ENCODE data around the gene HEPACAM.

HEPACAM gene

DNA sequence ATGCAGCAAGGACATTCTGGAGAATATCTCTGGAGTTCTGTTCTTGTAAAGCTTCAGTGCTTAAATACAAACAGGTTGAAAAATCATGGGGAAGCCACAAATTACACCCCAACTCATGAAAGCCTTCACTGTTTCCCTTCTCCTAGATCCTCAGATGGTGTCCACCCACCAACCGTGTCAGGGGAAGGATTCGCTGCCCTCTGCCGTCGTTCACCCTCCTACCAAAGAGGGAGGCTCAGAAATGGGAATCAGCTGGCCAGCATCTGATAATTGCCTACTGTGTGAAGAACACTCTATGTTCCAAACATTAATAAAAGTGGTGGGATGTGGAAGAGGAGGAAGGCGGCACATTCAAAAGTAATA, 7.4 kb upstream of the HEPACAM start:
- Histone ChIP-seq H3K9me3 (ENCODE audit: control insufficient read depth in 2 of 2, low read length in 2 of 2) (no peaks in the 10 kb centered on the region), H3K4me1 (ENCODE audit: control insufficient read depth in 2 of 2, insufficient read depth in 2 of 2, low read length in 2 of 2) (no peaks in the 10 kb centered on the region), H3K27me3 (ENCODE audit: control insufficient read depth in 2 of 2, insufficient read depth in 2 of 2, low read length in 2 of 2) (no peaks in the 10 kb centered on the region), H3K36me3 (ENCODE audit: control insufficient read depth in 2 of 2, insufficient read depth in 2 of 2, low read length in 2 of 2) (no peaks in the 10 kb centered on the region), H3K4me3 (ENCODE audit: low read length in 2 of 2) (no peak overlapping the region), H3K9ac (ENCODE audit: low read depth in 1 of 2, low read length in 2 of 2) (no peak overlapping the region), H3K27ac (ENCODE audit: low read depth in 2 of 2, low read length in 2 of 2) (no peak overlapping the region)

DNA sequence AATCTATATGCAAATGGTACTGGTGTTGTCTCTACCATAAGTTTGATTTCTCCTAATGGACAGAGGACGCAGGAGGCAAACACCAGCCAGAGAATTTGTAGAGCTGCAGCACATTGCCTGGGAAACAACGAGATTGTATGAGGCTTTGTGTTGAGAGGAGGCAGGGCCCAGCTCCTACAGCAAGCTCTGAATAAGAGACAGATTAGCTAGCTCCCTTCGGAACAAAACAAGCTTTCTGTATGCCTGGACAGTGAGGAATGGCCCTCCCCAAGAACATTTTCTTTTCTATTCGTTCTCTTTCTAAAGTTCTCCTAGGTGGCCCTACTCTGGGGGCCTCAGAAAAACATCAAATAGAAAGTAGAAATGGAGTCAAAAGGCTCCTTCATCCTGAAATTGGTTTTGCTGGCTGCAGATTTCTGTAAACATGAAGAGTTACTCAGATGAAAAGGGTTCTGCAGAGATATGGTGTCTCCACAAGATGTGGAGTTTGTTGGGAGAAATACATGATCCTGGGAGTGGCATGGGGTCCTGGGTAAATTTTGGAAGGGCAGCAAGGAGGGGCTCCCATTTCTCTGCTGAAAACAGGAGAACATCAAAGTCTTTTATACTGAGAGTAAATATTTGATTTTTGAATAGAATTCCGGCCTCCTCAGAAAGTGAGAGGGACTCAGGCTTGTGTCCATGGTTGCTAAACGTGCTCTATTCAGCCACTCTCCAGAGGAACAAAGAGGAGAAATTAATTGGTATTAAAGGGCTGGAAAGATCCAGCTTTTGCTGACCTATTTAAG, 6.8 kb upstream of the HEPACAM start:
- Histone ChIP-seq H3K4me3 (ENCODE audit: low read length in 2 of 2) (no peak overlapping the region), H3K36me3 (ENCODE audit: control insufficient read depth in 2 of 2, insufficient read depth in 2 of 2, low read length in 2 of 2) (no peaks in the 10 kb centered on the region), H3K9me3 (ENCODE audit: control insufficient read depth in 2 of 2, low read length in 2 of 2) (no peaks in the 10 kb centered on the region), H3K4me1 (ENCODE audit: control insufficient read depth in 2 of 2, insufficient read depth in 2 of 2, low read length in 2 of 2) (no peaks in the 10 kb centered on the region), H3K27me3 (ENCODE audit: control insufficient read depth in 2 of 2, insufficient read depth in 2 of 2, low read length in 2 of 2) (no peaks in the 10 kb centered on the region), H3K27ac (ENCODE audit: low read depth in 2 of 2, low read length in 2 of 2) (no peak overlapping the region), H3K9ac (ENCODE audit: low read depth in 1 of 2, low read length in 2 of 2) (no peak overlapping the region)

DNA sequence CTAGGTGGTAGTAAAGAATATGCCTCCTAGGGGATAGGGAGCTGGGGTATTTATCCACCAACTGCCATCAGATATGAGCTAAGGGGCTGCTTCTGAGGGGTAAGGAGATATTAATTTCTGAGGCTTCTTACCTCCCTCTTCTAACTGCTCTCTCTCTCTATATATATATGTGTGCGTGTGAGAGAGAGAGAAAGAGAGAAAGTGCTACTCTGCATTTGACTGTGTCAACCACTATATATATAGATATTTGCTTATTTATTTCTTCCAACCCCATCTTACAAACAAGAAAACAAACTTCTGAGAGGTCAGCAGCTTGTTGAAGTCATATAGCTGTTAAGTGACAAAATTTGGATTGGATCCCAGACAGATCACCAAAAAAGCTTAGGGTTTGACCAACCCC, 5.9 kb upstream of the HEPACAM start:
- no peaks in the 10 kb centered on the region for H3K9me3 ChIP-seq (ENCODE audit: control insufficient read depth in 2 of 2, low read length in 2 of 2)
- no peak overlapping the region for H3K9ac ChIP-seq (ENCODE audit: low read depth in 1 of 2, low read length in 2 of 2)
- H3K27ac ChIP-seq (ENCODE audit: low read depth in 2 of 2, low read length in 2 of 2): no peak overlapping the region
- no peaks in the 10 kb centered on the region for H3K27me3 ChIP-seq (ENCODE audit: control insufficient read depth in 2 of 2, insufficient read depth in 2 of 2, low read length in 2 of 2)
- no peak overlapping the region for H3K4me3 ChIP-seq (ENCODE audit: low read length in 2 of 2)
- H3K36me3 ChIP-seq (ENCODE audit: control insufficient read depth in 2 of 2, insufficient read depth in 2 of 2, low read length in 2 of 2): no peaks in the 10 kb centered on the region
- no peaks in the 10 kb centered on the region for H3K4me1 ChIP-seq (ENCODE audit: control insufficient read depth in 2 of 2, insufficient read depth in 2 of 2, low read length in 2 of 2)

DNA sequence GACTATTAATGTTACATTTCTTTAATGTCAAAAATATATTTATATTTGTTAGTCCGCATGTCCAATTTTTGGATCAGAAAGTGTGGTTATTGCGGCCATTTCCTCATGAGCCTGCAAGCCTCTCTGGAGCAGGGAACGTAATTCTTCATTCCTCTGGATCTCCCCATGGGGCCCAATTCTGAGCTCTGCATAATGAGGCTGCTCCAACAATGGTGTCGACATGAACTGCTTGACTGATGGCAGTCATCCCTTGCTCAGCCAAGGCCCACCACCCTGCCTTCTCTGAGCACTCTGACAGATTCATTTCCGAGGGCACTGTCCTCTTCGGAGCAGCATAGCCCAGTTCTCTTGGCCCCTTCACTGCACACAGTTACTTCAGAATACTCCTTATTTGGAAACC, 3.1 kb upstream of the HEPACAM start:
- no peaks in the 10 kb centered on the region for H3K36me3 ChIP-seq (ENCODE audit: control insufficient read depth in 2 of 2, insufficient read depth in 2 of 2, low read length in 2 of 2)
- peaks cover 4 to 12% of the 10 kb centered on the region in 2 donors for H3K27me3 ChIP-seq (ENCODE audit: control insufficient read depth in 2 of 2, insufficient read depth in 2 of 2, low read length in 2 of 2)
- no peaks in the 10 kb centered on the region for H3K9me3 ChIP-seq (ENCODE audit: control insufficient read depth in 2 of 2, low read length in 2 of 2)
- H3K9ac ChIP-seq (ENCODE audit: low read depth in 1 of 2, low read length in 2 of 2): no peak overlapping the region
- H3K27ac ChIP-seq (ENCODE audit: low read depth in 2 of 2, low read length in 2 of 2): no peak overlapping the region
- no peak overlapping the region for H3K4me3 ChIP-seq (ENCODE audit: low read length in 2 of 2)
- H3K4me1 ChIP-seq (ENCODE audit: control insufficient read depth in 2 of 2, insufficient read depth in 2 of 2, low read length in 2 of 2): no peaks in the 10 kb centered on the region

DNA sequence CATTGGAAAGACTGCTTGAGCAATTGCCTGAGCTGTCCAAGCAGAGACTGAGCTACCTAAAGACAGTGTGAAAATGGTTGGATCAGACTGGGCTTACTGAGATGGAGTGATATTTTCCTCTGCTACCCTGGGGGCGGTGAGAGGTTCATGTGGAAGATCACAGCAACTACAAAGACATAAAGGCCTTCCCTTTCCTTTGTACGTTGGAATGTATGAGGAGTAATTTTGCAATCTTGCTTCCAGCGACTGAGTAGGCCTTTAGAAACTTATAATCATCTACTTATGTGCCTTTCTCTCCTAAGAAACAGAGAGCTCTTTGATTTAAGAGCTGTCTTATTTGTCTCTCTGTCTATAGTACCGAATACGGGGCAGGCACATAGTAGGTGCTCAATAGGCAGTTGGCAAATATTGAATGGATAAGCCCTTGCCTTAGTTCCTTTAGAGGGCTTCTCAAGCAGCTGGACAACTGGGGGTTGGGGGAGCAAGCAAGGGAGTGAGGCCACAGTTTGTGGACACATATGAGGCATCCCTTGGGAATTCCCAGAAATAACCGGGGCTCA, 2.4 kb upstream of the HEPACAM start:
- Histone ChIP-seq H3K27me3 (ENCODE audit: control insufficient read depth in 2 of 2, insufficient read depth in 2 of 2, low read length in 2 of 2) (peaks cover 4 to 12% of the 10 kb centered on the region in 2 donors), H3K27ac (ENCODE audit: low read depth in 2 of 2, low read length in 2 of 2) (no peak overlapping the region), H3K36me3 (ENCODE audit: control insufficient read depth in 2 of 2, insufficient read depth in 2 of 2, low read length in 2 of 2) (no peaks in the 10 kb centered on the region), H3K4me3 (ENCODE audit: low read length in 2 of 2) (no peak overlapping the region), H3K4me1 (ENCODE audit: control insufficient read depth in 2 of 2, insufficient read depth in 2 of 2, low read length in 2 of 2) (no peaks in the 10 kb centered on the region), H3K9me3 (ENCODE audit: control insufficient read depth in 2 of 2, low read length in 2 of 2) (no peaks in the 10 kb centered on the region), H3K9ac (ENCODE audit: low read depth in 1 of 2, low read length in 2 of 2) (no peak overlapping the region)

DNA sequence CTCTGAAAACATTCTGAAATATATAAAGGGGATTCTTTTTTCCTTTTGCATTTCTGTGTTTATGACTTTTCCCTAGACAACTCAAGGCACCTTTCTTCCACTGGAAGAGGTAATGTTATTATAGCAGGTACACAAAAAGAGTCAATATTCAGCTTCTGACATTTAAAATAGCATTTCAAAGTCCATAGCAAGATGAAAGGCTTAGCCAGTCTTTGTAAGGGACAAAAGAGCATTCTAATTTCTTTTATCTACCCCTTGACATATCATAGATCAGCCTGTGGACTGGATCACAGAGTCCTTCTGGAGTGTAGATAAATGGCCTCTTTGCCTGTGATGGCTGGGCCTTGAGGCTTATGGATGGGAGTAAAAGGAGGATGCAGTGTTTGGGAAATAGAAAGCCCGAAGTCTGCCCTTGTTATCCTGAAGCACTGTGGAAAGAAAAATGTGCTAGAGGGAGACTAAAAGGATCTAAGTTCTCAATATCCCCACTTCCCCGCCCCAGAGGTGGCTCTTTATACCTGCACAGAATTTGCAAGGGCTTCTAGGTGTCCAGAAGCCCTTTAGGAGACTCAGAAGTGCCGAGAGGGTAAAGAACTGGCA, 1.6 kb upstream of the HEPACAM start:
- Histone ChIP-seq H3K4me1 (ENCODE audit: control insufficient read depth in 2 of 2, insufficient read depth in 2 of 2, low read length in 2 of 2) (no peaks in the 10 kb centered on the region), H3K27me3 (ENCODE audit: control insufficient read depth in 2 of 2, insufficient read depth in 2 of 2, low read length in 2 of 2) (peaks cover 4 to 12% of the 10 kb centered on the region in 2 donors), H3K27ac (ENCODE audit: low read depth in 2 of 2, low read length in 2 of 2) (no peak overlapping the region), H3K4me3 (ENCODE audit: low read length in 2 of 2) (no peak overlapping the region), H3K36me3 (ENCODE audit: control insufficient read depth in 2 of 2, insufficient read depth in 2 of 2, low read length in 2 of 2) (no peaks in the 10 kb centered on the region), H3K9ac (ENCODE audit: low read depth in 1 of 2, low read length in 2 of 2) (no peak overlapping the region), H3K9me3 (ENCODE audit: control insufficient read depth in 2 of 2, low read length in 2 of 2) (no peaks in the 10 kb centered on the region)

DNA sequence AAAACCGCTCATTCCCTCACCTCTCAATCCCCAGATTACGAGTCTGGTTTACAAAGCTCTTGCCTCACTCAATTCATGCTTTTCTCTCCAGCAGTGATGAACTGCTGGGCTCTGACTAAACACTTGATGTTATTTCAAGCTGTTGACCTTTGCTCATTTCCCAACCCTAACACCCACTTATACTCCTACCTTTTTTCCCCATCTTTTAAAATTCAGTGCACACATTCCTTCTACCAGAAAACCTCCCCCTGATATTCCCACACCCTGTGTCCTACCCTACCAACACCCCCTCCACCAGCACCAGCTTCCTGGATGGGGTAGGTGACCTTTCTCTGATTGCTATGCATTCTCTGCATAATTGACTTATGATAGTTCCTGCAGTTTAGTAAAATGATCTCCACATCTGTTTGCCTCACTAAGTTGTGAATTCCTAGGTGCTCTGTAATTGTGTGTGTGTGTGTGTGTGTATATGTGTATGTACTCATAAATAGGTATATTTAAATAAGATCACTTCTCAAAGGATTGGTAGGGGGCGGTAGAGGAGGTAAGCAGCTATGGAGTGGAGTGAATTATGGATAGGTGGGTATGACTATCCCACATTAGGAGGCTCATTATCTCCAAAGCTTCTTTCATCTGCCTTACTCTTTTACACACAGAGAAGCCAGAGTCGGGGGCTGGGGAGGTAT, 842 bp downstream of the HEPACAM start:
- Histone ChIP-seq H3K4me1 (ENCODE audit: control insufficient read depth in 2 of 2, insufficient read depth in 2 of 2, low read length in 2 of 2) (no peaks in the 10 kb centered on the region), H3K4me3 (ENCODE audit: low read length in 2 of 2) (no peak overlapping the region), H3K27ac (ENCODE audit: low read depth in 2 of 2, low read length in 2 of 2) (no peak overlapping the region)

DNA sequence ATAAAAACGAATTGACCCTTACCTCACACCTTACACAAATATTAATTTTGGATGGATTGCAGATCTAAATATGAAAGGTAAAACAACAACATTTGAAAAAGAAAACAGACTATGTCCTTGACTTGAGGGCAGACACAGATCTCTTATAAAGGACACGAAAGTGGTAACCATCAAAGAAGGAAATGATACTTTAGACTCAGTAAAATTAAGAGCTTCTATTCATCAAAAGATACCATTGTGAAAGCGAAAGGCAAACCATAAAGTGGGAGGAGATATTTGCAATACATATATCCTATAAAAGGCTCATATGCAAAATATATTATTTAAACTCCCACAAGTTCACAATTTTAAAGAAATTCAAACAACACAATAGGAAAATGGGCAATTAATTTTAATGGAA, 5.0 kb downstream of the HEPACAM start:
- H3K4me3 ChIP-seq (ENCODE audit: low read length in 2 of 2): no peak overlapping the region
- no peak overlapping the region for H3K9ac ChIP-seq (ENCODE audit: low read depth in 1 of 2, low read length in 2 of 2)
- no peaks in the 10 kb centered on the region for H3K4me1 ChIP-seq (ENCODE audit: control insufficient read depth in 2 of 2, insufficient read depth in 2 of 2, low read length in 2 of 2)
- no peaks in the 10 kb centered on the region for H3K36me3 ChIP-seq (ENCODE audit: control insufficient read depth in 2 of 2, insufficient read depth in 2 of 2, low read length in 2 of 2)
- no peaks in the 10 kb centered on the region for H3K9me3 ChIP-seq (ENCODE audit: control insufficient read depth in 2 of 2, low read length in 2 of 2)
- H3K27me3 ChIP-seq (ENCODE audit: control insufficient read depth in 2 of 2, insufficient read depth in 2 of 2, low read length in 2 of 2): peaks cover 0 to 8% of the 10 kb centered on the region in 2 donors
- no peak overlapping the region for H3K27ac ChIP-seq (ENCODE audit: low read depth in 2 of 2, low read length in 2 of 2)

More for the DNA sequence above, 842 bp downstream of the HEPACAM start:
- Histone ChIP-seq H3K27me3 (ENCODE audit: control insufficient read depth in 2 of 2, insufficient read depth in 2 of 2, low read length in 2 of 2) (peaks cover 4 to 12% of the 10 kb centered on the region in 2 donors), H3K9ac (ENCODE audit: low read depth in 1 of 2, low read length in 2 of 2) (no peak overlapping the region), H3K9me3 (ENCODE audit: control insufficient read depth in 2 of 2, low read length in 2 of 2) (no peaks in the 10 kb centered on the region), H3K36me3 (ENCODE audit: control insufficient read depth in 2 of 2, insufficient read depth in 2 of 2, low read length in 2 of 2) (no peaks in the 10 kb centered on the region)

DNA sequence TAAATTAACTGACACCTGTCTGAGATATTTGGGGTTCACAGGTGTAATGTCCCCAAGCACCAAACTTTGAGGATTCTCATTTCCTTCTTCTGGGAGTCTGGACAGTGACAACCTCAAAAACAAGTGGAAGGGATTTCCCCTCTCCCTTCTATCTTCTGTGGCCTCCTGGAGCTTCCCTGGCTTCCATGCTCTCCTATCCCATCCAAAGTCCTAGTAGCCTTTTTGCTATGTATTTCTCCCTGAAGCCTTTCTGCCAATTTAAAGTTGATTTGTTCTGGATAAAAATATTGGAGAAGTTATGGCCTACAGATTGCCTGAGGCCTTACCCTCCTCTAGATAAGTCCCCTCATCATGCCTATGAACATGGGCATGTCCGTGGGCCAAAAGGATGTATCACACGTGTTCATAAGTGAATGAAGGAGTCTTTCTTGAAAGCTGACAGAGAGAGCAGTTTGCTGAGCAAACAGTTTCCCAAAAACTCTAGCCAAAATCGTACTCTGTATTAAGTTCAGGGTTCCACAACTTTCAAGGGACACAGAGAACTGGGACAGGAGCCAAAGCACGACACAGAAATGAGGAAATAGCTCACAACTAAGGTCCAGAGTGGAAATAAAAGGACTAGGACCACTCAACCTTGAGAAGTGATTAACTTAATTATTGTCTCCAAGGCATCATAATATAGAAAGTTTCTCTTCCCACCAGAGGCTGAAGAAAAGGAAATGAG, 6.7 kb downstream of the HEPACAM start:
- H3K4me1 ChIP-seq (ENCODE audit: control insufficient read depth in 2 of 2, insufficient read depth in 2 of 2, low read length in 2 of 2): no peaks in the 10 kb centered on the region
- peaks cover 0 to 1% of the 10 kb centered on the region in 2 donors for H3K27me3 ChIP-seq (ENCODE audit: control insufficient read depth in 2 of 2, insufficient read depth in 2 of 2, low read length in 2 of 2)
- no peak overlapping the region for H3K9ac ChIP-seq (ENCODE audit: low read depth in 1 of 2, low read length in 2 of 2)

More for the DNA sequence above, 6.7 kb downstream of the HEPACAM start:
- no peak overlapping the region for H3K4me3 ChIP-seq (ENCODE audit: low read length in 2 of 2)
- H3K9me3 ChIP-seq (ENCODE audit: control insufficient read depth in 2 of 2, low read length in 2 of 2): no peaks in the 10 kb centered on the region
- H3K36me3 ChIP-seq (ENCODE audit: control insufficient read depth in 2 of 2, insufficient read depth in 2 of 2, low read length in 2 of 2): no peaks in the 10 kb centered on the region
- no peak overlapping the region for H3K27ac ChIP-seq (ENCODE audit: low read depth in 2 of 2, low read length in 2 of 2)

Measured in mucosa of rectum (tissue), 2 donors.